IPS DF 4.7 (cell line): ENCODE measurements around the gene ABCA7.

Source experiments
- DNase-seq: peaks from one replicate; pipeline ENCODE4 v3.0.0-alpha.2; 2013; ENCODE audit warnings: low spot score; ENCODE audit errors: extremely low read depth

Gene ABCA7

DNA sequence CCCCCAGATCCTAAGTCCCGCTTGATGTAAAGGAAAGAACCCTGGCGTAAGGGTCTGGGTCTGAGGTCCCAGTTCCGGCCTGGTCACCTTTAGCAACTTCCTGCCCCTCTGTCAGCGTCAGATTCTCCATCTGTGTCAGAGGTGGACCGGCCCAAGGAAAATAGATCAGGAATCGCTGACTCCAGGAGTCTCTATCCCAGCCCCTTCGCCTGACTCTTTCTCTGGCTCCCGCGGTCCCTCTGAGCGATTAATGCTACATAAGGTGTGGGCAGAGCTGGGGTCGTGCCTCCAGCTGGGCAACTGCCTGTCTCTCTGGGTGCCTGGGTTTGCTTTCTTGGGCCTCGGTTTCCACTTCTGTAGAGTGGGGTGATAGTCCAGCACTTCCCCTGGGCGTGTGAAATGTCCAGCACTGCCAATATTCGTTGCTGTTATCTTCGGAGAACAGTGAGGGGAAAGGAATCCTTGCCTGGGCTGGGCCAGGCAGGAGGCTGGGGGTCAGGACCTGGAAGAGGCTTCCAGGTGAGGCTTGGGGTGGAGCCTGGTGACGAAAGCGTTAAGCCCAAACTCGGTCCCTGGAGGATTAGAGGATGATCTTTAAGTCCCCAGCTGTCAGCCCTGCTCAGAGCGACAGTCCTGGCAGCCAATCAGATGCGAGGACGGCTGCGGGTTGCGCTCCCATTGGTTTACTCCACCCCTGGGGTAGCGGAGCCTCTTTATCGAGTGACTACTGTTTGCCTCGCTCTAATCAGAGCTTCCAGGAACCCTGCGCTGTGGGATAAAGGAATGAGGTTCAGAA, 767 bp downstream of the ABCA7 start:
- no peak for DNase-seq

DNA sequence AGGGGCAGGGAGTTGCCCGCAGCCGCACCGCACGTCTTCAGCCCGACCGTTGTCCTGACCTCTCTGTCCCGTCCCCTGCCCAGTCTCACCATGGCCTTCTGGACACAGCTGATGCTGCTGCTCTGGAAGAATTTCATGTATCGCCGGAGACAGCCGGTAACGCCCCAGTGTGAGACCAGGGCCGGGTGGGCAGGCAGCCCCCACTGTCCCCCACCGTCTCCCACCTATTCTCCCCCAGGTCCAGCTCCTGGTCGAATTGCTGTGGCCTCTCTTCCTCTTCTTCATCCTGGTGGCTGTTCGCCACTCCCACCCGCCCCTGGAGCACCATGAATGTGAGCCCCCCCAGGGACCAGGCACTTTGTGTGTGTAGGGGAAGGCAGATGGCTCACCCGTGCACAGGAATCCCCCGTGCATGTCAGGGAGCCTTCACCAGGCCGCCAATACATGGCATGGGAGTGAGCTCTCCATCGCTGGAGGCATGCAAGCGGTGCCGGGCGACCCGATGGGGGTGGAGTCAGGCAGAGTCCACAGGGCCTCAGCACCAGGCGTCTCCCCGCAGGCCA, 1.4 kb downstream of the ABCA7 start:
- no peak for DNase-seq

DNA sequence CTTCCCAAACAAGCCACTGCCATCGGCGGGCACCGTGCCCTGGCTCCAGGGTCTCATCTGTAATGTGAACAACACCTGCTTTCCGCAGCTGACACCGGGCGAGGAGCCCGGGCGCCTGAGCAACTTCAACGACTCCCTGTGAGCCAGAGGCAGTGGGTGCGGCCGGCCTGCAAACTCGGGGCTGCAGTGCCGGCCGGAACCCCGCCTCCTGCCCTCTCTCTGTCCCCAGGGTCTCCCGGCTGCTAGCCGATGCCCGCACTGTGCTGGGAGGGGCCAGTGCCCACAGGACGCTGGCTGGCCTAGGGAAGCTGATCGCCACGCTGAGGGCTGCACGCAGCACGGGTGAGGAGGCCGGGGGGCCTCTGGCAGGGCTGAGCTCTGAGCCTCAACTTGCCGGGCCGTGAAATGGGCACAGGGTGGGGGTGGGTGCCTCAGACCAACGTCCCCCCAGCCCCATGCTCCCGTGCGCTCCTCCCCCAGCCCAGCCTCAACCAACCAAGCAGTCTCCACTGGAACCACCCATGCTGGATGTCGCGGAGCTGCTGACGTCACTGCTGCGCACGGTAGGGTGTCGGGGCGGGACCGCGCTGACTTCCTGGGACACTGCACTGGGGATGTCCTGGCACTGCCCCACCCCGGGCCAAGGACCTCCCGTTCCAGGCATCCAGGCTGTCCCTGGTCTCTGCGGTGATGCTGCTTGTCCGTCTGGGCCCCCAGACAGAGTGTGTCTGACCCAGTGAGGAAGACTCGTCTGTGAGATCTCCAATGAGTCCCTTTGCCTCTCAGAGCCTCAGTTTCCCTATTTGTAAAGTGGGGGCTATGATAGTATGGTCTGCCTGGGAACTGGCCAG, 2.2 kb downstream of the ABCA7 start:
- DNase-seq, result no peak

DNA sequence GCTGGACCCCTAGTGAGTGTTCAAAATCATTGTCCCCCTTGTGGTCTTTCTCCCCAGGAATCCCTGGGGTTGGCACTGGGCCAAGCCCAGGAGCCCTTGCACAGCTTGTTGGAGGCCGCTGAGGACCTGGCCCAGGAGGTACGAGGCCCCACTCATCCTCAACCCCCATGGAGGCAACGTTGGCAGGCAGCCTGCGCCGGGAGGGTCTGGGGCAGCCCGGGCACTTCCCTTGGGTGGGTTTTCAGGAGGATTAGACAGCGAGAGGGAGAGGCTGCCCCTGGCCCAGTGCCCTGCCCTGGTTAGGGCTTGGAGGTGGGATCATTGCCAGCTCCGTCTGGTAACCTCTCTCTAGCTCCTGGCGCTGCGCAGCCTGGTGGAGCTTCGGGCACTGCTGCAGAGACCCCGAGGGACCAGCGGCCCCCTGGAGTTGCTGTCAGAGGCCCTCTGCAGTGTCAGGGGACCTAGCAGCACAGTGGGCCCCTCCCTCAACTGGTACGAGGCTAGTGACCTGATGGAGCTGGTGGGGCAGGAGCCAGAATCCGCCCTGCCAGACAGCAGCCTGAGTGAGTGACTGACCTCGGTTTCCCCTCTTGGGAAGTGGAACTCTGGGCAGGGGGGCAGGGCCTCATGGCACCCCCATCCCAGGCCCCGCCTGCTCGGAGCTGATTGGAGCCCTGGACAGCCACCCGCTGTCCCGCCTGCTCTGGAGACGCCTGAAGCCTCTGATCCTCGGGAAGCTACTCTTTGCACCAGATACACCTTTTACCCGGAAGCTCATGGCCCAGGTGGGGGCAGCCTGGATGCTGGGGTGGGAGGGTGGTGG, 3.0 kb downstream of the ABCA7 start:
- DNase-seq, result no peak

DNA sequence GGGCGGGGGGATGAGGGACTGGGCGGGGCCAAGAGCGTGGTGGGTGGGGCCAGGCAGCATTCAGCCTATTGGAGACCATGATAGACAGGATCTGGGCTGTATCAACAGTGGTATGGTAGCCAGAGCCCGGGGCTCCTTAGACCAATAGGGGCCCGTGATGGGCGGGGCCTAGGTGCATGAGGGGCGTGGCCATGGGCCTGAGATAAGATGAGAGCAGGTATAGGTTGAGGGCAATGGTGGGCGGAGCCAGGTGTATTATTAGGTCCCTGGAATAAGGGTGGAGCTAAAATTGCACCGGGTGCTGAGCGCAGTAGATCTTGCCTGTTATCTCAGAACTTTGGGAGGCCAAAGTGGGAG, 5.3 kb downstream of the ABCA7 start:
- DNase-seq, result no peak

DNA sequence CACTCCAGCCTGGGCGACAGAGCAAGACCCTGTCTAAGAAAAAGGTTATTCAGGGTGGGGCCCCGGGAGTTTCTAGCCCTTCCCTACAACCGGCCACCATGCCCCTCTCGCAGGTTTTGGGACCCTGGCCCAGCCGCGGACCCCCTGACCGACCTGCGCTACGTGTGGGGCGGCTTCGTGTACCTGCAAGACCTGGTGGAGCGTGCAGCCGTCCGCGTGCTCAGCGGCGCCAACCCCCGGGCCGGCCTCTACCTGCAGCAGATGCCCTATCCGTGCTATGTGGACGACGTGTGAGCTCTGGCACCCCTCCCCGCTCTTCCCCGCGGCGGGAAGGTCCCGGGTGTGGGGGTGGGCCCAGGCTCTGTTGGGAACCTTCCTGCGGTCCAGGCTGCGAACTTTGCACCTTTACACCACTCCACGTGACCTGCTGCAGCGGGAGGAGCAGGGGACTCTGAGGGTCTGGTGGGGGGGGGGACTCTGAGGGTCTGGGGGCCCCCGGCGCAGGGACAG, 6.3 kb downstream of the ABCA7 start:
- DNase-seq, result no peak

DNA sequence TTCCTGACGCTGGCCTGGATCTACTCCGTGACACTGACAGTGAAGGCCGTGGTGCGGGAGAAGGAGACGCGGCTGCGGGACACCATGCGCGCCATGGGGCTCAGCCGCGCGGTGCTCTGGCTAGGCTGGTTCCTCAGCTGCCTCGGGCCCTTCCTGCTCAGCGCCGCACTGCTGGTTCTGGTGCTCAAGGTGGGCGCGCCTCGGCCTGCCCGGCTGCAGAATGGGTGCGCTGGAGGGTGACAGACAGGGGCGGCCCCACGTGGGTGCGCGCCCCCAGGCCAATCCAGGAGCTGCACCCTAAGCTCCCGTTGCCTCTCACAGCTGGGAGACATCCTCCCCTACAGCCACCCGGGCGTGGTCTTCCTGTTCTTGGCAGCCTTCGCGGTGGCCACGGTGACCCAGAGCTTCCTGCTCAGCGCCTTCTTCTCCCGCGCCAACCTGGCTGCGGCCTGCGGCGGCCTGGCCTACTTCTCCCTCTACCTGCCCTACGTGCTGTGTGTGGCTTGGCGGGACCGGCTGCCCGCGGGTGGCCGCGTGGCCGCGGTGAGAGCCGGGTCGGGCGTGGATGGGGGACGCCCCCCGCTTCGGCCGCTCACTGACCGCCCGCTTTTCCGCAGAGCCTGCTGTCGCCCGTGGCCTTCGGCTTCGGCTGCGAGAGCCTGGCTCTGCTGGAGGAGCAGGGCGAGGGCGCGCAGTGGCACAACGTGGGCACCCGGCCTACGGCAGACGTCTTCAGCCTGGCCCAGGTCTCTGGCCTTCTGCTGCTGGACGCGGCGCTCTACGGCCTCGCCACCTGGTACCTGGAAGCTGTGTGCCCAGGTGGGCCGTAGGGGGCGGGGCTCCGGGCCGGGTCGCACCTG, 7.2 kb downstream of the ABCA7 start:
- DNase-seq, result no peak

DNA sequence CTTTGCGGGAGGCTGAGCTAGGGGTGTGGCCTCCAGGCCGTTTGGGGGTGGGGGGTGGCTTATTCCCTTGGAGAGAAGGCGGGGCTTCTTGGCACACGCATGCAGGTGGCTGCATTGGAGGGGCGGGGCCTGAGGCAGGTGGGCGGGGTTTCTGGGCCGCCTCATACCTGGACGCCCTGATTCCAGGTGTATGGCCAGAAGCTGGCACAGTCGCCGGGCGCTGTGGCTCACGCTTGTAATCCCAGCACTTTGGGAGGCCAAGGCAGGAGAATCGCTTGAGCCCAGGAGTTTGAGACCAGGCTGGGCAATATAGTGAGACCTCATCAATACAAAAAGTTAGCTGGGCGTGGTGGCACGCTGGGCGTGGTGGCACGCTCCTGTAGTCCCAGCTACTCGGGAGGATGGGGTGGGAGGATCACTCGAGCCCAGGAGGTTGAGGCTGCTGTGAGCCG, 7.8 kb downstream of the ABCA7 start:
- no peak for DNase-seq

DNA sequence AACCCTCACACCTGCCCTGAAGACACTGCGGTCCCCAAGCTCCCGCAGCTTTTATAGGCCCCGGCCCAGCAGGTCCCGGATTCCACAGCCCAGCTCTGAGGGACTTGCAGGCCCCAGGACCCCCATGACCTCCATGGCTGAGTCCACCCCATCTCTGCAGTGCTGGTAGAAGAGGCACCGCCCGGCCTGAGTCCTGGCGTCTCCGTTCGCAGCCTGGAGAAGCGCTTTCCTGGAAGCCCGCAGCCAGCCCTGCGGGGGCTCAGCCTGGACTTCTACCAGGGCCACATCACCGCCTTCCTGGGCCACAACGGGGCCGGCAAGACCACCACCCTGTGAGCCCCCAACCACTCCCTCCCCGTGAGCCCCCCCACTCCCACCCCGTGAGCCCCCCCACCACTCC, 9.2 kb downstream of the ABCA7 start:
- no peak for DNase-seq

DNA sequence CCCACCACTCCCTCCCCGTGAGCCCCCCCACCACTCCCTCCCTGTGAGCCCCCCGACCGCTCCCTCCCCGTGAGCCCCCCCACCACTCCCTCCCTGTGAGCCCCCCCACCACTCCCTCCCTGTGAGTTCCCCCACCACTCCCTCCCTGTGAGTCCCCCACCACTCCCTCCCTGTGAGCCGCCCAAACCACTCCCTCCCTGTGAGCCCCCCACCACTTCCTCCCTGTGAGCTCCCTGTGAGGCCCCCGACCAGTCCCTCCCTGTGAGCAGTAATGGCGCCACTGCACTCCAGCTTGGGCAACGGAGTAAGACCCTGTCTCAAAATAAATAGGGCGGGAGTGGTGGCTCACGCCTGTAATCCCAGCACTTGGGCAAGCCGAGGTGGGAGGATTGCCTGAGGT, 9.9 kb downstream of the ABCA7 start:
- no peak for DNase-seq

DNA sequence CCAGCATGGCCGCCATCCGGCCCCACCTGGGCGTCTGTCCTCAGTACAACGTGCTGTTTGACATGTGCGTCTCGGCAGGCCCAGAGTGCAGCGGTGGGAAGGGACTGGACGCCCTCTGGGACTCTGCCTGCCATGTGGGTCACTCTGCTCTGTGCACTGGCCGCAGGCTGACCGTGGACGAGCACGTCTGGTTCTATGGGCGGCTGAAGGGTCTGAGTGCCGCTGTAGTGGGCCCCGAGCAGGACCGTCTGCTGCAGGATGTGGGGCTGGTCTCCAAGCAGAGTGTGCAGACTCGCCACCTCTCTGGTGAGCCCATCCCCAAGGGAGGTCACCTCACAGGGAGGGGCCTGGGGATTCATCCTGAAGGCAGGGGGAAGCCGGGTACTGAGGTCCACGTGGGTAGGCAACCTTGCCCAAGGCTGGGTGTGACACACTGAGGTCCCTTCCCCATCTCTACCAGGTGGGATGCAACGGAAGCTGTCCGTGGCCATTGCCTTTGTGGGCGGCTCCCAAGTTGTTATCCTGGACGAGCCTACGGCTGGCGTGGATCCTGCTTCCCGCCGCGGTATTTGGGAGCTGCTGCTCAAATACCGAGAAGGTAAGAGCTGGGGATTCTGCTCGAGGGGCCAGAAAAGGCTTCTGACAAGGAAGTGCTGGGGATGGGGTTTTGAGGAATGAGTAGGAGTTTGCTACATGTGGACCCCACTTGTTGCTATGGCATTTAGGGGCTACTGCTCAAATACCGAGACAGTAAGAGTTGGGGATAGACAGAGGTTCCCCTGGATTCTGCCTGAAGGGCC, 11.3 kb downstream of the ABCA7 start:
- no peak for DNase-seq

DNA sequence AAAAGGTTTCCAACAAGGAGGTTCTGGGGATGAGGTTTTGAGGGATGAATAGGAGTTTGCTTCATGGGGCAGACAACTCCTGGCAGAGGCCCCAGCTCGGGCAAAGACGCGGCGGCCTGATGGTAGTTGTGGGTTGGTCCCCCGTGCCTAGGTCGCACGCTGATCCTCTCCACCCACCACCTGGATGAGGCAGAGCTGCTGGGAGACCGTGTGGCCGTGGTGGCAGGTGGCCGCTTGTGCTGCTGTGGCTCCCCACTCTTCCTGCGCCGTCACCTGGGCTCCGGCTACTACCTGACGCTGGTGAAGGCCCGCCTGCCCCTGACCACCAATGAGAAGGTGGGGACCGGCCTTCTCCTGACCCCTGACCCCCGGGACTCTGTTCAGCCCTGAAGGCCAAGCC, 11.9 kb downstream of the ABCA7 start:
- no peak for DNase-seq

DNA sequence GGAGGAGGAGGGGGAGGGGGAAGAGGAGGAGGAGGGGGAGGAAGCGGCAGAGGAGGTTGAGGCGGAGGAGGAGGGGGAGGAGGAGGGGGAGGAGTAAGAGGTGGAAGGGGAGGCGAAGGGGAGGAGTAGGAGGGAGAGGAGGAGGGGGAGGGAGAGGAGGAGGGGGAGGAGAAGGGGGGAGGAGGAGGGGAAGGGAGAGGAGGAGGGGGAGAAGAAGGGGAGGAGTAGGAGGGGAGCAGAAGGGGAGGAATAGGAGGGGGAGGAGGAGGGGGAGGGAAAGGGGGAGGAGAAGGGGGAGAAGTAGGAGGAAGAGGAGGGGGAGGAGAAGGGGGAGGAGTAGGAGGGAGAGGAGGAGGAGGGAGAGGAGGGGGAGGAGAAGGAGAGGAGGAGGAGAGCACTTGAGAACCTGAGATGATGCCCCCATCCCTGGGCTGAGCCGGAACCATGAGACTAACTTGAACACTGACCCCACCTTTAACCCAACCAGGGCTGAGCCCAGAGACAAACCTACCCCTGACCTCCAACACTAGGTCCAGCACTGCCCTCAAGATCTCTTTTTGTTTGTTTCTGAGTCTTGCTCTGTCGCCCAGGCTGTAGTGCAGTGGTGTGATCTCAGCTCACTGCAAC, 12.6 kb downstream of the ABCA7 start:
- no peak for DNase-seq

DNA sequence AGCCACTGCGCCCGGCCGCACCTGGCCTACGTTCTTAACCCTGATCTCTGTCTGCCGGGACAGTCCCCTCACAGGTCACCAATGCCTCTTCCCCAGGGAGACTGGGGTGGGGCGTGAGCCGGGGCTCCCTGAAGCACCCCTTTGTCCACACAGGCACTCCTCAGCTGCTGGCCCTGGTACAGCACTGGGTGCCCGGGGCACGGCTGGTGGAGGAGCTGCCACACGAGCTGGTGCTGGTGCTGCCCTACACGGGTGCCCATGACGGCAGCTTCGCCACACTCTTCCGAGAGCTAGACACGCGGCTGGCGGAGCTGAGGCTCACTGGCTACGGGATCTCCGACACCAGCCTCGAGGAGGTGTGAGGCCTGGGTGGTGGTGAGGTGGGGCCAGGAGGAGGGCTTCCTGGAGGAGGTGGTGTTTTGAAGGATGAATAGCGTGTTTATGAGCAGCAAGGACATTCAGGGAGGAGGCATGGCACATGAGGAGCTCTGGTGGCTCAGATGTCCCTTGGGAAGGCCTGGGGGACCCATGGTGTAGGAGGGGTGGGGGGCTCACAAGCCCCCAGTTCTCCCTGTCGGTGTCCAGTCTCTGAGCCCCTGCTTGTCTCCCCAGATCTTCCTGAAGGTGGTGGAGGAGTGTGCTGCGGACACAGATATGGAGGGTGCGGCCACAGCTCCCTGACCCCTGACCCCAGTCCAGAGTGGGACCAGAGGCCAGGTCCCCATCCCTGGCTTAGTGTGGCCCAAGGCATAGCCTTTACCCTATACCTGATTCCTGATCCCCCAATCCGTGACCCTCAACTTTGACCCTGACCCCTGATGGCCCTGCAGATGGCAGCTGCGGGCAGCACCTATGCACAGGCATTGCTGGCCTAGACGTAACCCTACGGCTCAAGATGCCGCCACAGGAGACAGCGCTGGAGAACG, 13.5 kb downstream of the ABCA7 start:
- DNase-seq, result no peak

DNA sequence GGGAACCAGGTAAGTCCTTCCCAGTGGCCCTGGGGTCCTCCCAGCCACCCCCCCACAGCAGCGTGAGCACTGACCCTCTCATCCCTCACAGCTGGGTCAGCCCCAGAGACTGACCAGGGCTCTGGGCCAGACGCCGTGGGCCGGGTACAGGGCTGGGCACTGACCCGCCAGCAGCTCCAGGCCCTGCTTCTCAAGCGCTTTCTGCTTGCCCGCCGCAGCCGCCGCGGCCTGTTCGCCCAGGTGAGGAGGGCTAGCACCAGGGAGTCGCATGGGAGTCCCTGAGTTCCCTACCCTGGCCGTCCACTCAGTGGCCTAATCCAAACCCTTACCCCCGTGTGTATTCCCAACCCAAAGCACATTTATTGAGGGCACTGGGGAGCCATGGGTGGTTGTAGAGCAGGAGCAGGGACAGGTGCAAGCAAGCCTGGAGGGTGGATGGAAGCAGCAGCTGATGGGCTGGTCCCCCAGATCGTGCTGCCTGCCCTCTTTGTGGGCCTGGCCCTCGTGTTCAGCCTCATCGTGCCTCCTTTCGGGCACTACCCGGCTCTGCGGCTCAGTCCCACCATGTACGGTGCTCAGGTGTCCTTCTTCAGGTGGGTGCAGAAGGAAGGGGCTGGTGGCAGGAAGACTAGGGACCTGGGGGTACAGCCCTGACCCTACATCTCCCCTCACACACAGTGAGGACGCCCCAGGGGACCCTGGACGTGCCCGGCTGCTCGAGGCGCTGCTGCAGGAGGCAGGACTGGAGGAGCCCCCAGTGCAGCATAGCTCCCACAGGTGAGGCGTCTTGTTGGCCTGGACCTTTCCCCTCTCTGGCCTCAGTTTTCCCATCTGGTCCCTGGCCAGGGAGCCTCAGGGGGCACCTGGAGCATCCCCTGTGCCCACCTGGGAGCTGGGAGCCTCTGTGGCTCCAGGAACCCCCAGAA, 14.5 kb downstream of the ABCA7 start:
- DNase-seq, result no peak

DNA sequence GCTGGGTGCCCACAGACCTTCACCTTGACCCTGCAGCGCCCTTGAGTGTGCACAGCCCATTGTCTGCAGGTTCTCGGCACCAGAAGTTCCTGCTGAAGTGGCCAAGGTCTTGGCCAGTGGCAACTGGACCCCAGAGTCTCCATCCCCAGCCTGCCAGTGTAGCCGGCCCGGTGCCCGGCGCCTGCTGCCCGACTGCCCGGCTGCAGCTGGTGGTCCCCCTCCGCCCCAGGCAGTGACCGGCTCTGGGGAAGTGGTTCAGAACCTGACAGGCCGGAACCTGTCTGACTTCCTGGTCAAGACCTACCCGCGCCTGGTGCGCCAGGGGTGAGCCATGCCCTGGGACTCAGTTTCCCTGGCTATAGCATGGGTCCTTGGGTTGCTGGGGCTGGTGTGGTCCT, 15.1 kb downstream of the ABCA7 start:
- no peak for DNase-seq
